RCC 7860 (cell line): ENCODE data around the gene ATAD3A.
"Not testable (repeated sequence)": the region's sequence is repeated elsewhere in the genome, so short reads cannot be mapped to it uniquely, and the experiment has no call there.

ENCODE experiments used
- DNase-seq: peaks from one replicate; pipeline ENCODE4 v3.0.0-alpha.2; 2015; ENCODE audit warnings: low spot score
- FAIRE-seq: peaks from 2 replicates; lab custom pipeline; 2012; peaks lifted over from hg19 to GRCh38; lab: Jason Lieb, UNC

Gene ATAD3A

GRCh38 chr1:1489231-1489630, 22.7 kb upstream of the ATAD3A start:
- DNase-seq = no peak
- no peak for FAIRE-seq

GRCh38 chr1:1489861-1490260, 22.1 kb upstream of the ATAD3A start:
- no peak for FAIRE-seq
- no peak for DNase-seq

DNA sequence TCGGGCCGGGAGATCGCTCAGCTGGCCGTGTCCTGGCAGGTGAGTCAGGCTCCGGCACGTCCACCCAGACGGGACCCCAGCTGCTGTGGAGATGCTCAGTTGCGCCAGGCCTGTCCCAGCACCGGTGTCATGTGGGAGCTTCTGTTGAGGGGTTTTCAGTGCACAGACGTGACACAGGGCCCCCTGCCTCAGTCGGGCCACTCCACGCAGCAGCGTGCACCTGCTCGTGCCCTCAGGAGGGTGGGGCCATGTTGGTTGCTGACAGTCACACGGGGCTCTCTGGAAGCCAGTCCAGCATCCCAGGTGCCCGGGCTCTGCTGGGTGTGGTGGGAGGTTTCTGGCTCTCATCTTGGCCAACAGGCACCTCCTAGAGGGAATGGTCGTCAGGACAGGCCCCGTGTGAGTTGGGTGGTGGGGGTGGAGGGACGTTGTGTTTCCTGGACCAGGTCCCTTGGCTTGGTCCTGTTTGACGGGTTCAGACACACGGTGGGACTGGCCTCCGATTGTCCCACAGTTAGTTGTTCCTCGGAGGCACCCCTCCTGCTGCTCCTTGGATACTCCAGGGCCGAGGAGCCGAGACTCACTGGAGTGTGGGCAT, 21.2 kb upstream of the ATAD3A start:
- DNase-seq (no peak), FAIRE-seq (no peak)

DNA sequence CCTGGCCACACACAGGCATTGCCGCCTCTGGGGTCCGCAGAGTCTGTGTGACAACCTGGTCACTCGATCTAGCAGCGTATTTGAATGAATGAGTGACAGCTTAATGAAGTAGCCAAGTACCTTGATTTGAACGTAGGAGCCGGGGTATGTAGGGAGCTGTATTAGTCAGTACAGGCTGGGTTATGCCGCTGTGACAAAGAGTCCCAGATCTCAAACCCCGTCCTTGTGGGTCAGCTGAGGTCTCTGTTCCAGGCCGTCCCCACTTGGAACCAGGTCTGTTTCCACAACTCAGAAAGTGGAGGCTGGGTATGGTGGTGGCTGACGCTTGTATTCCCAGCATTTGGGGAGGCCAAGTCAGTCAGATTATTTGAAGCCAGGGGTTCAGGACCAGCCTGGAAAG, 20.4 kb upstream of the ATAD3A start:
- FAIRE-seq = no peak

DNA sequence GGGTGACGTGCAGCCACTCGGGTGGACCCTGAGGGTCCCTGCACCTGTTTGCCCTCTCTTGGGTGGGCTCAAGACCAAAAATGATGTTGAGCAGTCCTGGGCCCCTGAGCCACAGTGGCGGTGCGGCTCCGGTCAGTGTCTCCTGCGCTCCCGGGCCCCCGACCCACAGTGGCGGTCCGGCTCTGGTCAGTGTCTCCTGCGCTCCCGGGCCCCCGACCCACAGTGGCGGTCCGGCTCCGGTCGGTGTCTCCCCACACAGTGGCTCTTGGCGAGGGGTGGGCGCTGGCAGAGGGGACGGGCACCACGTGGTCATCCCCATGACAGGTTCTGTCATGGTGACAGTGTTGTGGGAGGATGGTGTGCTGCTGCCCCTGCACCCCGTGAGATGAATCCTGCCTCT, 17.7 kb upstream of the ATAD3A start:
- FAIRE-seq, DNase-seq: not testable (repeated sequence)

More for the DNA sequence above, 20.4 kb upstream of the ATAD3A start:
- DNase-seq = no peak

DNA sequence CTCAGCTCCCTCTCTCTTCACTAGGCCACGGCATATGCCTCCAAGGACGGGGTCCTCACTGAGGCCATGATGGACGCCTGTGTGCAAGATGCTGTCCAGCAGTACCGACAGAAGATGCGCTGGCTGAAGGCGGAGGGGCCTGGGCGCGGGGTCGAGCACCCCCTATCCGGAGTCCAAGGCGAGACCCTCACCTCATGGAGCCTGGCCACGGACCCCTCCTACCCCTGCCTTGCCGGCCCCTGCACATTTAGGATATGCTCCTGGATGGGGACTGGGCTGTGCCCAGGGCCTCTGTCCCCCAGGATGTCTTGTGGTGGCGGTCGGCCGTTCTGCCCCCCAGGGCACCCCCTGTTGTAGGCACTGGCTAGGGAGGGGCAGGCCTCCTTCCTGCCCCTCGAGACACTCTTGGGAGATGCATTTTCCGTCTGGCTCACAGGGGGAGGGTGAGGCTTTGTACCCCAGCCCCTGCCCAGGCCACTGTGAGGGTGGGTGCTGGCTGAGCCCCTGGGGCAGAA, 16.4 kb upstream of the ATAD3A start:
- FAIRE-seq, DNase-seq: not testable (repeated sequence)

GRCh38 chr1:1504777-1505365, 7.1 kb upstream of the ATAD3A start:
- DNase-seq (peak; percentile 67), FAIRE-seq (peak; percentile 50)

GRCh38 chr1:1505366-1505798, 6.6 kb upstream of the ATAD3A start:
- FAIRE-seq (peak; percentile 83), DNase-seq (peak; percentile 39)

GRCh38 chr1:1505801-1506200, 6.2 kb upstream of the ATAD3A start:
- DNase-seq, FAIRE-seq: not testable (repeated sequence)

DNA sequence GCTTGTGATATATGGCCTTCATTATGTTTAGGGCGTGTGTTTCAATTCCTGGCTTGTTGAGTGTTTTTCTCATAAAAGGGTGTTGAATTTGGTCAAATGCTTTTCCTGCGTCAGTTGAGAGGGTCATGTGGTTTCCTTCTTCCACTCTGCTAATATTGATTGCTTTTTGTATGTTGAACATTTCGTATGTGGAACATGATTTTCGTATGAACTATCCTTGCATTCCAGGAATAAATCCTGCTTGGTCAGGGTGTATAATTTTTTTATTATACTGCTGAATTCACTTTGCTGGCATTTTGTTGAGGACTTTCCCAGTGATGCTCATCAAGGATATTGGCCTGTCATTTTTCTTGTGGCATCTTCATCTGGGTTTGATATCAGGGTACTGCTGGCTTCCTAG, 4.7 kb upstream of the ATAD3A start:
- DNase-seq (no peak), FAIRE-seq (no peak)

GRCh38 chr1:1508775-1509464, 3.0 kb upstream of the ATAD3A start:
- DNase-seq, FAIRE-seq: not testable (repeated sequence)

GRCh38 chr1:1509465-1509850, 2.5 kb upstream of the ATAD3A start:
- not testable (repeated sequence) for FAIRE-seq, DNase-seq

DNA sequence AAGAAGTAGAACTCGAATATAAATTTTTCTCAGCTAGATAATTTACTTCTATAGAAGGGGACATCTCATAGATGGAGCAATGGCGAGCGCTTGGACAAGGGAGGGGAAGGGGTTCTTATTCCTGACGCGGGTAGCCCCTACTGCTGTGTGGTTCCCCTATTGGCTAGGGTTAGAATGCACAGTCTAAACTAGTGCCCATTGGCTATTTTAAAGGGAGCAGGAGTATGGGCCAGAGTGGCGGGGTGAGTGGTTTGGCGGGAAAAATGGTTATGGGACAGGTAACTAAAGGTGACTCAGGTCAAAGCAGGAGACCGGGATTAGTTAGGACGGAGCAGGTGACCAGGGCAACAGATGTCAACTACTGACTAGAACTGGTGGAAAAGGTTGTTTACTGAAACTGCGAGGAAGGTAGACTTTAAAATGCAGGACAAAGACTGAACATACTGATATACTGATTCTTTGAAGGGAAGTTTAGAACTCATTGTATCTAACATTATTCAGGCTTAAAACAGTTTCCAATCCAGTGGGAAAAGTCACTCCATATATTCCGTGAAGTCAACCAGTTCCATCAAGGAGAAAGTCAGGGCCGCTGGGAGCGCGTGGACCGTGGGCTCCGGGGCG, 940 bp upstream of the ATAD3A start:
- DNase-seq = peak; percentile 17
- no peak for FAIRE-seq

GRCh38 chr1:1512425-1512824, 463 bp downstream of the ATAD3A start:
- not testable (repeated sequence) for FAIRE-seq, DNase-seq

- DNase-seq, FAIRE-seq: not testable (repeated sequence)
Observed at GRCh38 chr1:1513675-1514074, 1.7 kb downstream of the ATAD3A start.

GRCh38 chr1:1514376-1514775, 2.4 kb downstream of the ATAD3A start:
- FAIRE-seq = not testable (repeated sequence)

GRCh38 chr1:1516923-1517322, 5.0 kb downstream of the ATAD3A start:
- not testable (repeated sequence) for DNase-seq, FAIRE-seq

More at GRCh38 chr1:1514376-1514775, 2.4 kb downstream of the ATAD3A start:
- not testable (repeated sequence) for DNase-seq

GRCh38 chr1:1517973-1518620, 6.1 kb downstream of the ATAD3A start:
- DNase-seq (no peak), FAIRE-seq (no peak)

- not testable (repeated sequence) for DNase-seq, FAIRE-seq
Observed at GRCh38 chr1:1518621-1519007, 6.7 kb downstream of the ATAD3A start.

- DNase-seq, FAIRE-seq: not testable (repeated sequence)
Observed at GRCh38 chr1:1519805-1520505, 8.0 kb downstream of the ATAD3A start.
